K562 (cell line): Measurements from ENCODE around the gene OPRD1. TPM values are rescaled to one million over a fixed set of nuclear protein-coding genes. Genes with fewer than 3 reads are reported as not detected.

Experiments used
- E2F6 ChIP-seq, 2 experiments: IDR thresholded peaks; 2 replicates each; pipeline ENCODE4 v1.6.1; 2011; ENCODE audit warnings: borderline replicate concordance in 1 of 2, control low read depth in 1 of 2, low read depth in 1 of 2, low read length in 1 of 2, mild to moderate bottlenecking in 1 of 2, mixed read lengths in 1 of 2, moderate library complexity in 1 of 2; ENCODE audit not compliant: insufficient read depth in 1 of 2, insufficient read length in 1 of 2, poor library complexity in 1 of 2, severe bottlenecking in 1 of 2; ENCODE audit errors: extremely low read depth in 1 of 2
- FOXP4 ChIP-seq: sonication (generic); formaldehyde crosslinking; IDR thresholded peaks from 2 replicates; pipeline ENCODE4 v1.8.0; 2022; ENCODE audit warnings: mild to moderate bottlenecking, missing genetic modification reagents, borderline replicate concordance
- HES1 ChIP-seq: fragments of 450-650 bp; IDR thresholded peaks from 2 replicates; pipeline ENCODE4 v1.6.1; 2016; ENCODE audit warnings: low read depth, mild to moderate bottlenecking, moderate library complexity
- MNT ChIP-seq, 2 experiments: fragments of 450-650 bp; conservative IDR thresholded peaks; 2 replicates each; pipeline ENCODE4 v1.6.1; 2017; ENCODE audit warnings: mild to moderate bottlenecking in 2 of 2, moderate library complexity in 2 of 2
- SMARCA4 ChIP-seq: fragments of 450-650 bp; IDR thresholded peaks from 2 replicates; pipeline ENCODE4 v1.6.1; 2016
- TOE1 ChIP-seq, 2 experiments: fragments of 450-650 bp in 1 of 2; sonication (generic) in 1 of 2; formaldehyde crosslinking in 1 of 2; IDR thresholded peaks; 2 replicates each; pipeline versions ENCODE4 v1.7.1 to v1.8.0; 2016 to 2022; ENCODE audit warnings: borderline replicate concordance in 2 of 2, mild to moderate bottlenecking in 2 of 2, antibody characterized with exemption in 1 of 2, inconsistent platforms in 1 of 2, low read depth in 1 of 2, missing genetic modification reagents in 1 of 2, moderate library complexity in 1 of 2
- ZBTB11 ChIP-seq, 3 experiments: fragments of 200-800 bp in 1 of 3; fragments of 250-450 bp in 1 of 3; fragments of 450-650 bp in 1 of 3; sonication (Bioruptor Pico) in 1 of 3; sonication (Bioruptor generic) in 1 of 3; formaldehyde crosslinking in 1 of 3; IDR thresholded peaks; 2 replicates each; pipeline versions ENCODE4 v1.6.1 to v1.8.0; 2016 to 2022; ENCODE audit warnings: mild to moderate bottlenecking in 2 of 3, missing genetic modification characterization in 2 of 3, missing compliant biosample characterization in 1 of 3, moderate library complexity in 1 of 3
- ZBTB43 ChIP-seq: sonication (generic); formaldehyde crosslinking; IDR thresholded peaks from 2 replicates; pipeline ENCODE4 v1.8.0; 2023; ENCODE audit warnings: mild to moderate bottlenecking, missing genetic modification reagents
- ZNF431 ChIP-seq: sonication (generic); formaldehyde crosslinking; IDR thresholded peaks from 2 replicates; pipeline ENCODE4 v1.8.0; 2022; ENCODE audit warnings: mild to moderate bottlenecking, missing genetic modification reagents
- polyA plus RNA-seq, 8 experiments: library from polyadenylated mRNA; depleted of rRNA in 4 of 8; stranded (reverse) in 5 of 8; unstranded in 3 of 8; fragments of >200 nt; fragmentation: Nextera tagmentation in 2 of 8; fragmentation: Illumina TruSeq in 1 of 8; extraction: Ambion mirVana in 2 of 8; extraction: Trizol in 1 of 8; gene quantifications; 2 replicates each; pipeline versions ENCODE4 v1.2.1 to v1.2.3, GENCODE V29; 2011 to 2014; ENCODE audit warnings: inconsistent platforms in 1 of 8, missing spikeins in 1 of 8
- total RNA-seq, 7 experiments: library from RNA; depleted of rRNA in 6 of 7; stranded (reverse); fragments of >200 nt in 6 of 7; fragmentation: Illumina TruSeq in 2 of 7; extraction: Trizol in 2 of 7; gene quantifications; 2 replicates each; pipeline versions ENCODE4 v1.2.1 to v1.2.3, GENCODE V29; 2011 to 2021; ENCODE audit warnings: low replicate concordance in 1 of 7

OPRD1 gene
- total and polyA plus RNA-seq, 9 of the 15 experiments (the other 6 are each of a cell fraction or from before 2014, with no cell fraction given), result under 0.01 to 0.03 (median under 0.01) TPM; not detected in 6

- peak in 1 of 2 experiments; percentile 39 for TF ChIP-seq E2F6 (IDR thresholded peaks at IDR 0.05; ENCODE audit: borderline replicate concordance in 1 of 2, extremely low read depth in 1 of 2, insufficient read depth in 1 of 2, insufficient read length in 1 of 2, low read depth in 1 of 2, low read length in 1 of 2, poor library complexity in 1 of 2, severe bottlenecking in 1 of 2)
- 0 out of 2 replicates have a peak, but pooled peaks have one; percentile 48 for TF ChIP-seq ZNF431 (CRISPR knock-in tag)
- TF ChIP-seq SMARCA4, result 0 out of 2 replicates have a peak, but pooled peaks have one; percentile 11
- TF ChIP-seq ZBTB43, result peak; percentile 83; the same call in 1 of the 2 replicates
- TF ChIP-seq ZBTB11 (CRISPR knock-in tag; IDR thresholded peaks at IDR 0.05), result 0 out of 6 replicates have a peak, but pooled peaks of 1 of the 3 experiments have one; percentile 7
- no peak for TF ChIP-seq HES1
- TF ChIP-seq TOE1 (IDR thresholded peaks at IDR 0.05; ENCODE audit: borderline replicate concordance), result no peak
- TF ChIP-seq TOE1 (CRISPR knock-in tag; IDR thresholded peaks at IDR 0.05; ENCODE audit: borderline replicate concordance, low read depth), result no peak
- TF ChIP-seq MNT (conservative IDR thresholded peaks at IDR 0.05), result peak in 1 of 2 experiments; percentile 53; a peak in 1 of 4 replicates
- 0 out of 2 replicates have a peak, but pooled peaks have one; percentile 19 for TF ChIP-seq FOXP4
- TF ChIP-seq, all 486 proteins: peak for 44
Observed at GRCh38 chr1:28915031-28915895, 103.3 kb downstream of the OPRD1 start (continued).
